Stimulated activated CD8-positive, alpha-beta memory T cell treated with anti-CD3 and anti-CD28 coated beads, Interleukin-12 subunit alpha, Interleukin-12 subunit beta, amount 100 ng/mL, for 1 hour (primary cell): ENCODE results near the gene DENND4B.
"Not testable (repeated sequence)": the region's sequence is repeated elsewhere in the genome, so short reads cannot be mapped to it uniquely, and the experiment has no call there.

Experiments
- DNase-seq: peaks from one replicate; pipeline ENCODE4 v3.0.0-alpha.2; 2020; ENCODE audit warnings: low read depth

DENND4B gene

GRCh38 chr1:153946622-153947241, at the start of gene DENND4B:
TSS of gene DENND4B (minus strand) at chr1:153946718. CDS start at chr1:153944374, 2,344 bp downstream.
- DNase-seq, result peak; percentile 60

DNA sequence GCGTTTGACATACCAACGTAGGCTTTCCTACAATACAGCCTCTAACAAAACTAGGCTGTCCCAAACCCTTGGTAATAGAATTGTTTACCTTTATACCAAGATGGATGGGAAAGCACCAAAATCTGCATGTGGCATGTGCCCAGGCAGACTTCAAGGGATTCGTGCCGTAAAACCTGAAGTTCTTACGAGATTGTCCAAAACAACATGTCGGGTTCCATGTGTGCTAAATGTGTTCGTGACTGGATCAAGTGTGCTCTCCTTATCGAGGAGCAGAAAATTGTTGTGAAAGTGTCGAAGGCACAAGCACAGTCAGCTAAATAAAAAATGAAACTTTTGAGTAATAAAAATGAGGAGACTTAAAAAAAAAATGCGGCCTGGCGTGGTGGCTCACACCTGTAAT, 49.1 kb upstream of the DENND4B start:
- DNase-seq, result no peak

- no peak for DNase-seq
These were observed 48.7 kb upstream of the DENND4B start for GRCh38 chr1:153995202-153995601.

- no peak for DNase-seq
These were observed 45.3 kb upstream of the DENND4B start for GRCh38 chr1:153991806-153992205.

GRCh38 chr1:153991151-153991630, 44.7 kb upstream of the DENND4B start:
- no peak for DNase-seq

- peak; percentile 82 for DNase-seq
These were observed 44.1 kb upstream of the DENND4B start, which contains the start of gene RPS27 for GRCh38 chr1:153990468-153991150. TSS of gene RPS27 (plus strand) at chr1:153990762. CDS start at chr1:153990797, 35 bp downstream.

GRCh38 chr1:153987621-153988020, 41.1 kb upstream of the DENND4B start:
- DNase-seq, result no peak

DNA sequence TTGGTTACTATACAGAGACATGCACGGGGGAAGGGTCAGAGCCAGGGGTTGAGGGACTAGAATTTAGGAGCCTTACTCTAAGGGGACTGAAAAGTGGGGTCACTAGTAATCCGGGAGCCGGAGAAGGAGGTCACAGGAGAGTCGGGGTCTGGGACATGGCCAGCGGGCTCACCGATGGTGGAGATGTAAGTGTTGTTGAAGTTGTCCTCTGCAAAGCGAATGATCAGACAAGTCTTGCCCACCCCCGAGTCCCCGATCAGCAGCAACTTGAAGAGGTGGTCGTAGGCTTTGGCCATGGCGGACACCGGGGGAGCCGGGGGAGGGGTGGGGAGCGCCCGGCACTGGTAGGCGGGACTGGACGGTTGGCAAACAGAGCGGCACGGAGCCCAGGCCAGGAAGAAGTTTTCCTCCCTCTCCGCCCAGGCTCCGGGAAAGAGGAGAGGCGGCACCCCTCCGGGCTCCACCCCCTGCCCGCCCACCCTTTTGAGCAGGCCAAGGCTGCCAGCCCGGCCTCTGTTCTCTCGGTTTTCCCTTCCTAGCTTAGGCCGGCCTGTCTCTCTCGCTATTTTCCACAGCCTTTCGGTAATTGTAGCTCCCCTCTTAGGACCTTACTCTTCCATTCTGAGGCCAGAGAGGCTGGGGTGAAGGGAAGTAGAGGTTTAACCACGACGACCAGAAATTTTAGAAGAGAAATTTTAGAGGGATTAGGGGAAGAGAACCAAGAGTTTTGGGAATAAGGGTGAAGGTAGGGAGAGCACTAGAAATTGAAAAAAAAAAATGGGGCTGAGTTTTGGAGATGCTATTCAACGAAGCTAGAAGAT, 39.6 kb upstream of the DENND4B start, which contains the start of gene RAB13:
RAB13 (minus strand) TSS at position 399 of the 821 bp plus-strand sequence; CDS start at position 296, 103 bp downstream.
- DNase-seq, result no peak

DNA sequence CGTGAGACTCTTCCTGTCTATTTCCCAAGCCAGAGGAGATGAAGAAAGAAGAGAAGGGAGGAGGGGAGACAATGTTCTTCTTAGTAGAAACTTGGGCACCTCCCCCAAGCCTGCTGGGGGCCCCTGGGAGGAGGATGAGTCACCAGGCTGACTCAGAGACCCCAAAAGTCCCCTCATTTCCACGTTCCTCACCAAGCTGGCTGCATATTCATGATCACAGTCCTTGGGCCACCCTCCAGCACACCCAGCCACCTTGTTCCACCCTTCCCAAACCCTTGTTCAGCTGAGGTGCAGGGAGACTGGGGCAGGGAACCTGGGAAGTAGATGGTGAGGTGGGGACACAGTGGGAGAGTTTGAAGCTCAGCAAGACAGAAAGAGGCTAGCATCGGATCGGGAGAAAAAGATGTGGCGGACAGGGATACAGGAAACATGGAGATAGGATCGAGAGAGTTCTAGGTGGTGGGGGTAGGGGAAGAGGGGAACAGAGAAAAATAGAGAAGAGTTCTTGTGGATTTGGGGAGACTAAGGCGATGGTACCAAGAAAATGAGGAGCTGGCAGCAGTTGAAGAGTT, 38.9 kb upstream of the DENND4B start:
- DNase-seq, result no peak

DNA sequence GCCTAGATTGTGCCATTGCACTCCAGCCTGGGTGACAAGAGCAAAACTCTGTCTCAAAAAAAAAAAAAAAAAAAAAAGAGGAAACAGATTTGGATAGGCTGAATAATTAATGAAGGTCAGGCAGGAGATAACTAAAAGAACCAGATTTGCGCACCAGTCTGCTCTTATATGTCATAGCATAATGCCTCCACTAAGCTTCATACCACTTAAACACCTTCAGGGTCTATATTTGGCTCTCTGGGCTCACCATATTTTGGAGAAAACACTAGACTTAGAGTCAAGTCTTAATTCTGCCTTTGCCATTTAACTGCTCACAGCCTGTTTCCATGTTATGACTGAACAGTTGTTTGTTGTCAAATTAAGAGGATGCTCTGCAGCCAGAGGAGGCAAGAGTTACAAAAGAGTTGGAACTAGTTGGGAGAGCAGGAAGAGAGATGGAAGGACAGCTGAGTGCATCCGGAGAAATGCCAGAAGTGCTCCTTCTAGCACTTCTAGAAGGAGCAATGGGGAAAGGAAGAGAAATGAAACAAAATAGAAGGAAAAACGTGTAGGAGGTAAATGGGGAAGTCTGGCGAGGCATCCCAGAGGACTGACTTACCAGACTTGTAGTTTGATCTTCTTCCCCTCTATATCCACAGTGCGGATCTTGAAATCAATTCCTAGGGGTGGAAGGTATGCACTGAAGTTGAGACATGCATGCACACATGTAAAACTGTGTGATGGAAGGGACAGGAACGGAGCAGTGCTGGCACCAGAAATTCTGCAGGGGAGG, 37.8 kb upstream of the DENND4B start:
- DNase-seq, result no peak

- not testable (repeated sequence) for DNase-seq
These were observed 35.2 kb upstream of the DENND4B start for GRCh38 chr1:153981735-153982134.

GRCh38 chr1:153979091-153979490, 32.6 kb upstream of the DENND4B start:
- DNase-seq, result not testable (repeated sequence)

DNA sequence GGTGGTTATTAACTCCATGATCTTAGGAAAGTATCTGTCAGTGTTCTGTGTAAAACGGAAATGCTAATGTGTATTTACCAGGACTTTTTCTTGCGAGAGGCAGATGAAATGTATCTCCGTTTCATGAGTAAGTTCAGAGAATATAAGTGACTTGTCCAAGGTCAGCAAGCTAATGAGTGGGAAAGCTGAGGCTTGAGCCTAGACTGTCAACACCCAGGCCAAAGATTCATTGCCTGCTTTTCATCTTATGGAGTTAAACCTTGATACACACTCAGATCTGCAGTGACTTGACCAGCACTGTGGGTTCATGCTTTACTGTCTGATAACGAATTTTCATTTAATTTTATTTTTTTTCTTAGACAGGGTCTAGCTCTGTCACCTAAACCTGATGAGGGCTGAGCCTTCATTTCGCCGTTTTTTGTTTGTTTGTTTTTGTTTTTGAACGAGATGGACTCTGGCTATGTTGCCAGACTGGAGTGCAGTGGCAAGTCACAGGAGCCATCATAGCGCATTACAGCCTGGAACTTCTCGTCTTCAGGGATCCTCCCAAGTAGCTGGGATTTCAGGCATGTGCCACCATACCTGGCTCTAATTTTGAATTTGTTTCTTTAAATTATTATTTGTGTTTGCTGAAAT, 31.9 kb upstream of the DENND4B start:
- DNase-seq, result no peak

GRCh38 chr1:153977250-153978240, 31.0 kb upstream of the DENND4B start, which contains the start of gene JTB:
TSS of gene JTB (minus strand) at chr1:153977674. CDS start at chr1:153977252, 422 bp downstream.
- DNase-seq, result peak; percentile 78

DNA sequence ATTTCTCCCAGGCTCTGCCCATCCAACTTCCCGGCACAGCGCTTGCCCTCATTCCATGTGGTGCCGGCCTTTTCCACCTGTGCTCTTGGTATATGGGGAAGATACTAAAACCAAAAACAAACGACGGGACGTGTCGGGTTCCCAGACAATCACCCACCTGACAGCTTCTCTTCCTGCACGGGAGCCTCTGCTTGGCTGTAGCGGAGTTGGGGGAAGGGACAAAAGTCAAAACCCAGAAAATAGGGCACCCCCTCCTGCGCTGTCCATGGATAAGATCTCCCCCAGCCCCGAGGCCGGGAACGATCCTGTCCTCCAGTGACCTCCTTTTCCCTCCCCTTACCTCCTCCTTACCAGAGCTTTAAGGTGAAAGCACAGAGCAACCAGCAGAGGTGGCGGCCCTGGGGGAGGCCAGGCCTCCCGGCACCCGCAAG, 30.3 kb upstream of the DENND4B start:
- no peak for DNase-seq

GRCh38 chr1:153973525-153973924, 27.0 kb upstream of the DENND4B start:
- DNase-seq, result no peak

DNA sequence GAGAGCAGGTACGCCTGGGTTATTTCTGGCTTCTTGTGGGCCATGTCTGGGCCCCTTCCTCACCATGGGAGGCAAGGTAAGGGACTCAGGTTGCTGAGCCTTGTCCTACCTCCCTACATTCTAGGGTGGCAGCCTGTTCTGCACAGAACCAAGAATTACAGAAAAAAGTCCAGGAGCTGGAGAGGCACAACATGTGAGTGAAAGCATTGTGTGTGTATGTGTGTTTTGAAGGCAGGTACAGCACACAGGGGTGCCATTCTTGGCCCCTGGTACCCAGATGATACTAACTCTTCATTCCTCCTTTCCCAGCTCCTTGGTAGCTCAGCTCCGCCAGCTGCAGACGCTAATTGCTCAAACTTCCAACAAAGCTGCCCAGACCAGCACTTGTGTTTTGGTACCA, 26.6 kb upstream of the DENND4B start:
- DNase-seq, result no peak

- DNase-seq, result no peak
These were observed 23.8 kb upstream of the DENND4B start for GRCh38 chr1:153970346-153970745.

DNA sequence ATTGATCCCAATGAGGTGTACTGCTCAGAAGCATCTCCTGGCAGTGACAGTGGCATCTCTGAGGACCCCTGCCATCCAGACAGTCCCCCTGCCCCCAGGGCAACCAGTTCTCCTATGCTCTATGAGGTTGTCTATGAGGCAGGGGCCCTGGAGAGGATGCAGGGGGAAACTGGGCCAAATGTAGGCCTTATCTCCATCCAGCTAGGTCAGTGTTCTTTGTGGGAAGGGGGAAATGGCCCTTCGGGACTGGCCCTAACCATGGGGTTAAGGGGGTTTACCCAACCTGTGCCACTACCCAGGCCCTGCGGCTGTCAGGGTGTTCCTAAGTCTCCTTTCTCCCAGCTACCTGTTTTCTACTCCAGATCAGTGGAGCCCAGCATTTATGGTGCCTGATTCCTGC, 22.5 kb upstream of the DENND4B start:
- no peak for DNase-seq
